Measurements from ENCODE around the gene MAMSTR.

Gene MAMSTR

GRCh38 chr19:48728911-48729664, 9.6 kb upstream of the MAMSTR start:
- Histone ChIP-seq H3K9ac (ENCODE audit: low read depth, low read length, poor library complexity) (peak overlapping the region; percentile 32), H2AK5ac (ENCODE audit: low read depth, low read length) (no peak overlapping the region)
- WGBS, 2 donors (ENCODE audit: extremely low coverage in 2 of 2, insufficient read length in 2 of 2, insufficient replicate concordance in 1 of 2) = no CpG with 5 or more reads among the region's 77 CpGs

GRCh38 chr19:48726556-48726955, 7.0 kb upstream of the MAMSTR start:
- Histone ChIP-seq H3K14ac (ENCODE audit: low read length) (no peak overlapping the region), H3K4me2 (ENCODE audit: insufficient read depth, low read length, poor library complexity, severe bottlenecking) (no peak overlapping the region)
- WGBS, 2 donors (ENCODE audit: extremely low coverage in 2 of 2, insufficient read length in 2 of 2, insufficient replicate concordance in 1 of 2) = no CpG with 5 or more reads among the region's 2 CpGs

More at GRCh38 chr19:48728911-48729664, 9.6 kb upstream of the MAMSTR start:
- Histone ChIP-seq H3K14ac (ENCODE audit: low read length) (no peak overlapping the region), H3K18ac (ENCODE audit: low read length) (peak overlapping the region; percentile 60), H2BK15ac (ENCODE audit: low read length) (no peak overlapping the region), H3K27me3 (ENCODE audit: control insufficient read depth in 3 of 3, insufficient read depth in 3 of 3, low read depth in 1 of 3, low read length in 3 of 3) (no peaks in the 10 kb centered on the region), H3K27ac (replicated peaks; ENCODE audit: low read length) (no peak overlapping the region), H2AFZ (ENCODE audit: low read length) (no peak overlapping the region), H2BK120ac (ENCODE audit: low read depth, low read length) (no peak overlapping the region), H2BK5ac (ENCODE audit: low read length) (no peak overlapping the region), H4K91ac (ENCODE audit: low read depth, low read length, poor library complexity) (no peak overlapping the region), H3K9me3 (replicated peaks in 1 of 2; ENCODE audit: control insufficient read depth in 2 of 2, insufficient read depth in 1 of 2, low read depth in 1 of 2, low read length in 2 of 2) (no peaks in the 10 kb centered on the region), H3K23ac (ENCODE audit: low read depth, low read length, poor library complexity) (no peak overlapping the region), H4K8ac (ENCODE audit: low read depth, low read length) (no peak overlapping the region), H3K4me1 (ENCODE audit: control insufficient read depth in 2 of 2, insufficient read depth in 1 of 2, low read depth in 1 of 2, low read length in 2 of 2) (peaks cover 5 to 6% of the 10 kb centered on the region in 2 donors), H2BK12ac (ENCODE audit: low read length) (no peak overlapping the region), H3K79me1 (ENCODE audit: low read depth, low read length) (no peaks in the 10 kb centered on the region), H3K36me3 (replicated peaks in 1 of 2; ENCODE audit: control insufficient read depth in 2 of 2, insufficient read depth in 2 of 2, low read length in 2 of 2) (no peaks in the 10 kb centered on the region), H3K4ac (ENCODE audit: low read length) (no peak overlapping the region), H3K4me3 (ENCODE audit: low read length in 2 of 2) (no peak overlapping the region), H3K4me2 (ENCODE audit: insufficient read depth, low read length, poor library complexity, severe bottlenecking) (no peak overlapping the region)
- no peak for DNase-seq (ENCODE audit: low spot score)

GRCh38 chr19:48724796-48725753, 5.5 kb upstream of the MAMSTR start:
- H3K4me1 ChIP-seq (ENCODE audit: control insufficient read depth in 2 of 2, insufficient read depth in 1 of 2, low read depth in 1 of 2, low read length in 2 of 2) = peaks cover 8 to 11% of the 10 kb centered on the region in 2 donors
- H3K9ac ChIP-seq (ENCODE audit: low read depth, low read length, poor library complexity) = no peak overlapping the region
- H3K18ac ChIP-seq (ENCODE audit: low read length) = peak overlapping the region; percentile 67
- H3K4me2 ChIP-seq (ENCODE audit: insufficient read depth, low read length, poor library complexity, severe bottlenecking) = no peak overlapping the region
- H3K4me3 ChIP-seq (ENCODE audit: low read length in 2 of 2) = peak overlapping the region; percentile 4 to 31
- H2BK120ac ChIP-seq (ENCODE audit: low read depth, low read length) = no peak overlapping the region
- no peak overlapping the region for H4K91ac ChIP-seq (ENCODE audit: low read depth, low read length, poor library complexity)
- no peak for DNase-seq (ENCODE audit: low spot score)
- H3K14ac ChIP-seq (ENCODE audit: low read length) = no peak overlapping the region
- H2BK12ac ChIP-seq (ENCODE audit: low read length) = peak overlapping the region; percentile 14
- WGBS, 2 donors (ENCODE audit: extremely low coverage in 2 of 2, insufficient read length in 2 of 2, insufficient replicate concordance in 1 of 2) = no CpG with 5 or more reads among the region's 11 CpGs
- no peaks in the 10 kb centered on the region for H3K79me1 ChIP-seq (ENCODE audit: low read depth, low read length)
- H3K27ac ChIP-seq (replicated peaks; ENCODE audit: low read length) = no peak overlapping the region
- H3K27me3 ChIP-seq (ENCODE audit: control insufficient read depth in 3 of 3, insufficient read depth in 3 of 3, low read depth in 1 of 3, low read length in 3 of 3) = no peaks in the 10 kb centered on the region
- H2AFZ ChIP-seq (ENCODE audit: low read length) = peak overlapping the region; percentile 80
- peak overlapping the region; percentile 28 for H3K4ac ChIP-seq (ENCODE audit: low read length)
- peak overlapping the region; percentile 91 for H2AK5ac ChIP-seq (ENCODE audit: low read depth, low read length)
- no peaks in the 10 kb centered on the region for H3K9me3 ChIP-seq (replicated peaks in 1 of 2; ENCODE audit: control insufficient read depth in 2 of 2, insufficient read depth in 1 of 2, low read depth in 1 of 2, low read length in 2 of 2)
- H4K8ac ChIP-seq (ENCODE audit: low read depth, low read length) = peak overlapping the region; percentile 20
- no peaks in the 10 kb centered on the region for H3K36me3 ChIP-seq (replicated peaks in 1 of 2; ENCODE audit: control insufficient read depth in 2 of 2, insufficient read depth in 2 of 2, low read length in 2 of 2)
- peak overlapping the region; percentile 28 for H2BK15ac ChIP-seq (ENCODE audit: low read length)
- H2BK5ac ChIP-seq (ENCODE audit: low read length) = no peak overlapping the region
- H3K23ac ChIP-seq (ENCODE audit: low read depth, low read length, poor library complexity) = no peak overlapping the region

More at GRCh38 chr19:48726556-48726955, 7.0 kb upstream of the MAMSTR start:
- H3K27me3 ChIP-seq (ENCODE audit: control insufficient read depth in 3 of 3, insufficient read depth in 3 of 3, low read depth in 1 of 3, low read length in 3 of 3) = no peaks in the 10 kb centered on the region
- H3K23ac ChIP-seq (ENCODE audit: low read depth, low read length, poor library complexity) = no peak overlapping the region
- H3K4ac ChIP-seq (ENCODE audit: low read length) = no peak overlapping the region
- no peak overlapping the region for H4K8ac ChIP-seq (ENCODE audit: low read depth, low read length)
- no peak overlapping the region for H3K27ac ChIP-seq (replicated peaks; ENCODE audit: low read length)
- no peaks in the 10 kb centered on the region for H3K9me3 ChIP-seq (replicated peaks in 1 of 2; ENCODE audit: control insufficient read depth in 2 of 2, insufficient read depth in 1 of 2, low read depth in 1 of 2, low read length in 2 of 2)
- no peak overlapping the region for H2AFZ ChIP-seq (ENCODE audit: low read length)
- H2AK5ac ChIP-seq (ENCODE audit: low read depth, low read length) = peak overlapping the region; percentile 41
- DNase-seq (ENCODE audit: low spot score) = no peak
- no peak overlapping the region for H3K9ac ChIP-seq (ENCODE audit: low read depth, low read length, poor library complexity)
- H2BK15ac ChIP-seq (ENCODE audit: low read length) = no peak overlapping the region
- H3K79me1 ChIP-seq (ENCODE audit: low read depth, low read length) = no peaks in the 10 kb centered on the region
- H3K4me1 ChIP-seq (ENCODE audit: control insufficient read depth in 2 of 2, insufficient read depth in 1 of 2, low read depth in 1 of 2, low read length in 2 of 2) = peaks cover 5 to 6% of the 10 kb centered on the region in 2 donors
- H3K18ac ChIP-seq (ENCODE audit: low read length) = no peak overlapping the region
- H2BK5ac ChIP-seq (ENCODE audit: low read length) = no peak overlapping the region
- H4K91ac ChIP-seq (ENCODE audit: low read depth, low read length, poor library complexity) = no peak overlapping the region
- H3K4me3 ChIP-seq (ENCODE audit: low read length in 2 of 2) = no peak overlapping the region
- H3K36me3 ChIP-seq (replicated peaks in 1 of 2; ENCODE audit: control insufficient read depth in 2 of 2, insufficient read depth in 2 of 2, low read length in 2 of 2) = no peaks in the 10 kb centered on the region
- no peak overlapping the region for H2BK120ac ChIP-seq (ENCODE audit: low read depth, low read length)
- H2BK12ac ChIP-seq (ENCODE audit: low read length) = no peak overlapping the region
